Measurements from ENCODE around the gene HLA-DRA. TPM values are rescaled to one million over a fixed set of nuclear protein-coding genes. Genes with fewer than 3 reads are reported as not detected.

Gene HLA-DRA
- polyA plus RNA-seq, 1 of the 3 experiments (the other 2 are of a cell fraction), result 0.10 TPM

DNA sequence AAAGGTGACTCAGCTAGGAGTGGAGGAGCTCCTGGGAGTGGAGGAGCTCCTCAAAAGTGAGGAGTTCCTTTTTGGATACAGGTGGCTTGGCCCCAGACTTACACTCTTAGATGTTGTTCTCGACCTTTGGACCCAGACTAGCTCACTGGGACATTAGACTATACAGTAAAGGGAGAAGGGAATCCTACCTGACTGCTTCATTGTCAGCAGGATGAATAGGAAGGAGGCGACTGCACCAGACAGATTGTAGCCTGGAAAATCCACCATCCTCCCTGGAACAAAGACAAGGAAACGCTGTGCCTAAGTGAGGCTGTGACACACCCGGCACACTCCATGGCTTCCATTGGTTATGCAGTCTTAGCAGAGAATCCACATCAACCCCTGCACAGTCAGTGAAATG is 32.8 kb upstream of the HLA-DRA start, which contains the start of gene BTNL2:
Gene BTNL2 (minus strand): TSS at position 325 of the 400 bp plus-strand sequence. CDS start 58 bp downstream, at position 267.
- H3K4me1 ChIP-seq (ENCODE audit: control insufficient read depth in 1 of 2, insufficient read depth in 2 of 2, low read depth in 1 of 2, low read length in 1 of 2), result no peaks in the 10 kb centered on the region
- no peaks in the 10 kb centered on the region for H3F3A ChIP-seq (replicated peaks; ENCODE audit: insufficient read depth)
- no peaks in the 10 kb centered on the region for H3K36me3 ChIP-seq (replicated peaks in 1 of 2; ENCODE audit: control insufficient read depth in 1 of 2, insufficient read depth in 2 of 2, low read length in 1 of 2)
- no peak within 1 kb of the TSS for H3K27ac ChIP-seq (ENCODE audit: low read depth in 2 of 2, low read length in 1 of 2)
- DNase-seq, result no peak
- H3K9me3 ChIP-seq, result no peaks in the 10 kb centered on the region
- H3K9me2 ChIP-seq, result no peaks in the 10 kb centered on the region
- peaks cover 41% of the 10 kb centered on the region; the same call in 1 of the 2 replicates for H3K27me3 ChIP-seq (ENCODE audit: insufficient read depth)
- H4K20me1 ChIP-seq (ENCODE audit: insufficient read depth), result no peaks in the 10 kb centered on the region
- no peak within 1 kb of the TSS for H3K4me2 ChIP-seq
- 11% methylated on average over 4 of the region's 4 CpGs for WGBS (ENCODE audit: low lambda C conversion rate)
- H2AFZ ChIP-seq (ENCODE audit: low read depth), result no peak within 1 kb of the TSS
- no peak within 1 kb of the TSS for H3K9ac ChIP-seq
- H3K79me2 ChIP-seq (ENCODE audit: insufficient read depth), result no peaks in the 10 kb centered on the region
- H3K4me3 ChIP-seq (ENCODE audit: low read depth in 2 of 2, low read length in 1 of 2), result no peak within 1 kb of the TSS
- CTCF ChIA-PET, result interaction anchor here (0.9 to 1.5 kb wide), 5 partner anchors 8 to 461 kb away, joined by 3 to 7 read pairs (median 4); partner anchors contain the start of gene TAP2
- TF ChIP-seq GATA2 (CRISPR knock-in tag; IDR thresholded peaks at IDR 0.05), result no peak
- POLR2A ChIA-PET, result no interaction called here

DNA sequence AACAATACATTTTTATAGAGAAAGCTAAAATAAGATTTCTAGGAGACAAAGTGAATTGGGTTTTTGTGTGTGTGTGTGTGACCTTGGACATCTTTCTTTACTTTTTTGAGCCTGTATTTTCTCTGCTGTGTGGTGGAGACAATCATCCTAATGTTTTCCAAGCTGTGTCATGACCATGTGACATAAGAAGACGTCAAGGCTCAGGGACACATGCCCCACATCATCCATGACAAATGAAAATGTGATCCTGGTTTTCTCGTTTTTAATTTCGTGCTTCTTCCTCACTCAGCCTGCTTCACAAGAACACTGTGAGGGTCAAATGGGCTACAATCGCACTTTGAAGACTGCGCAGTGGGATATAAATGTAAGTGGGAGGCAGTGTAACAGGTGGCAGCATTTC is 28.8 kb upstream of the HLA-DRA start:
- Histone ChIP-seq H3K27me3 (ENCODE audit: insufficient read depth) (peaks cover 54% of the 10 kb centered on the region), H3K27ac (ENCODE audit: low read depth in 2 of 2, low read length in 1 of 2) (no peak overlapping the region), H4K20me1 (ENCODE audit: insufficient read depth) (no peaks in the 10 kb centered on the region), H3K4me3 (ENCODE audit: low read depth in 2 of 2, low read length in 1 of 2) (no peak overlapping the region), H3K4me1 (ENCODE audit: control insufficient read depth in 1 of 2, insufficient read depth in 2 of 2, low read depth in 1 of 2, low read length in 1 of 2) (no peaks in the 10 kb centered on the region), H3K9me2 (no peaks in the 10 kb centered on the region), H3K9me3 (no peaks in the 10 kb centered on the region), H3K9ac (no peak overlapping the region), H3K36me3 (replicated peaks in 1 of 2; ENCODE audit: control insufficient read depth in 1 of 2, insufficient read depth in 2 of 2, low read length in 1 of 2) (no peaks in the 10 kb centered on the region), H2AFZ (ENCODE audit: low read depth) (no peak overlapping the region), H3K4me2 (no peak overlapping the region), H3K79me2 (ENCODE audit: insufficient read depth) (no peaks in the 10 kb centered on the region), H3F3A (replicated peaks; ENCODE audit: insufficient read depth) (peaks cover 3% of the 10 kb centered on the region)
- ChIA-PET CTCF (no interaction called here), POLR2A (no interaction called here)
- no peak for DNase-seq
- TF ChIP-seq, protein P1, sequence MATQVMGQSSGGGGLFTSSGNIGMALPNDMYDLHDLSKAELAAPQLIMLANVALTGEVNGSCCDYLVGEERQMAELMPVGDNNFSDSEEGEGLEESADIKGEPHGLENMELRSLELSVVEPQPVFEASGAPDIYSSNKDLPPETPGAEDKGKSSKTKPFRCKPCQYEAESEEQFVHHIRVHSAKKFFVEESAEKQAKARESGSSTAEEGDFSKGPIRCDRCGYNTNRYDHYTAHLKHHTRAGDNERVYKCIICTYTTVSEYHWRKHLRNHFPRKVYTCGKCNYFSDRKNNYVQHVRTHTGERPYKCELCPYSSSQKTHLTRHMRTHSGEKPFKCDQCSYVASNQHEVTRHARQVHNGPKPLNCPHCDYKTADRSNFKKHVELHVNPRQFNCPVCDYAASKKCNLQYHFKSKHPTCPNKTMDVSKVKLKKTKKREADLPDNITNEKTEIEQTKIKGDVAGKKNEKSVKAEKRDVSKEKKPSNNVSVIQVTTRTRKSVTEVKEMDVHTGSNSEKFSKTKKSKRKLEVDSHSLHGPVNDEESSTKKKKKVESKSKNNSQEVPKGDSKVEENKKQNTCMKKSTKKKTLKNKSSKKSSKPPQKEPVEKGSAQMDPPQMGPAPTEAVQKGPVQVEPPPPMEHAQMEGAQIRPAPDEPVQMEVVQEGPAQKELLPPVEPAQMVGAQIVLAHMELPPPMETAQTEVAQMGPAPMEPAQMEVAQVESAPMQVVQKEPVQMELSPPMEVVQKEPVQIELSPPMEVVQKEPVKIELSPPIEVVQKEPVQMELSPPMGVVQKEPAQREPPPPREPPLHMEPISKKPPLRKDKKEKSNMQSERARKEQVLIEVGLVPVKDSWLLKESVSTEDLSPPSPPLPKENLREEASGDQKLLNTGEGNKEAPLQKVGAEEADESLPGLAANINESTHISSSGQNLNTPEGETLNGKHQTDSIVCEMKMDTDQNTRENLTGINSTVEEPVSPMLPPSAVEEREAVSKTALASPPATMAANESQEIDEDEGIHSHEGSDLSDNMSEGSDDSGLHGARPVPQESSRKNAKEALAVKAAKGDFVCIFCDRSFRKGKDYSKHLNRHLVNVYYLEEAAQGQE (IDR thresholded peaks at IDR 0.05; ENCODE audit: low read depth, low read length), result no peak
- no peak for TF ChIP-seq RXRA (IDR thresholded peaks at IDR 0.05; ENCODE audit: borderline replicate concordance, low read depth)
- TF ChIP-seq RCOR1 (IDR thresholded peaks at IDR 0.05; ENCODE audit: low read length), result no peak
- TF ChIP-seq JUND (IDR thresholded peaks at IDR 0.05), result no peak
- no peak for TF ChIP-seq FOXM1 (IDR thresholded peaks at IDR 0.05; ENCODE audit: low read depth)
- no peak for TF ChIP-seq TAF1 (IDR thresholded peaks at IDR 0.05; ENCODE audit: borderline replicate concordance, low read depth, low read length)
- TF ChIP-seq, protein P2, sequence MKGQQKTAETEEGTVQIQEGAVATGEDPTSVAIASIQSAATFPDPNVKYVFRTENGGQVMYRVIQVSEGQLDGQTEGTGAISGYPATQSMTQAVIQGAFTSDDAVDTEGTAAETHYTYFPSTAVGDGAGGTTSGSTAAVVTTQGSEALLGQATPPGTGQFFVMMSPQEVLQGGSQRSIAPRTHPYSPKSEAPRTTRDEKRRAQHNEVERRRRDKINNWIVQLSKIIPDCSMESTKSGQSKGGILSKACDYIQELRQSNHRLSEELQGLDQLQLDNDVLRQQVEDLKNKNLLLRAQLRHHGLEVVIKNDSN (IDR thresholded peaks at IDR 0.05; ENCODE audit: borderline replicate concordance, low read depth), result no peak
- TF ChIP-seq EP300 (IDR thresholded peaks at IDR 0.05; ENCODE audit: borderline replicate concordance in 1 of 2, low read depth in 1 of 2, low read length in 1 of 2), result no peak
- TF ChIP-seq EZH2phosphoT487 (IDR thresholded peaks at IDR 0.05; ENCODE audit: borderline replicate concordance, low read depth), result no peak
- TF ChIP-seq, protein P3, sequence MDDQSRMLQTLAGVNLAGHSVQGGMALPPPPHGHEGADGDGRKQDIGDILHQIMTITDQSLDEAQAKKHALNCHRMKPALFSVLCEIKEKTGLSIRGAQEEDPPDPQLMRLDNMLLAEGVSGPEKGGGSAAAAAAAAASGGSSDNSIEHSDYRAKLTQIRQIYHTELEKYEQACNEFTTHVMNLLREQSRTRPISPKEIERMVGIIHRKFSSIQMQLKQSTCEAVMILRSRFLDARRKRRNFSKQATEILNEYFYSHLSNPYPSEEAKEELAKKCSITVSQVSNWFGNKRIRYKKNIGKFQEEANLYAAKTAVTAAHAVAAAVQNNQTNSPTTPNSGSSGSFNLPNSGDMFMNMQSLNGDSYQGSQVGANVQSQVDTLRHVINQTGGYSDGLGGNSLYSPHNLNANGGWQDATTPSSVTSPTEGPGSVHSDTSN (IDR thresholded peaks at IDR 0.05), result no peak
- TF ChIP-seq, protein P4, sequence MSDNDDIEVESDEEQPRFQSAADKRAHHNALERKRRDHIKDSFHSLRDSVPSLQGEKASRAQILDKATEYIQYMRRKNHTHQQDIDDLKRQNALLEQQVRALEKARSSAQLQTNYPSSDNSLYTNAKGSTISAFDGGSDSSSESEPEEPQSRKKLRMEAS (IDR thresholded peaks at IDR 0.05; ENCODE audit: low read depth), result no peak
- no peak for TF ChIP-seq YY1 (IDR thresholded peaks at IDR 0.05; ENCODE audit: low read depth)
- TF ChIP-seq, protein P5, sequence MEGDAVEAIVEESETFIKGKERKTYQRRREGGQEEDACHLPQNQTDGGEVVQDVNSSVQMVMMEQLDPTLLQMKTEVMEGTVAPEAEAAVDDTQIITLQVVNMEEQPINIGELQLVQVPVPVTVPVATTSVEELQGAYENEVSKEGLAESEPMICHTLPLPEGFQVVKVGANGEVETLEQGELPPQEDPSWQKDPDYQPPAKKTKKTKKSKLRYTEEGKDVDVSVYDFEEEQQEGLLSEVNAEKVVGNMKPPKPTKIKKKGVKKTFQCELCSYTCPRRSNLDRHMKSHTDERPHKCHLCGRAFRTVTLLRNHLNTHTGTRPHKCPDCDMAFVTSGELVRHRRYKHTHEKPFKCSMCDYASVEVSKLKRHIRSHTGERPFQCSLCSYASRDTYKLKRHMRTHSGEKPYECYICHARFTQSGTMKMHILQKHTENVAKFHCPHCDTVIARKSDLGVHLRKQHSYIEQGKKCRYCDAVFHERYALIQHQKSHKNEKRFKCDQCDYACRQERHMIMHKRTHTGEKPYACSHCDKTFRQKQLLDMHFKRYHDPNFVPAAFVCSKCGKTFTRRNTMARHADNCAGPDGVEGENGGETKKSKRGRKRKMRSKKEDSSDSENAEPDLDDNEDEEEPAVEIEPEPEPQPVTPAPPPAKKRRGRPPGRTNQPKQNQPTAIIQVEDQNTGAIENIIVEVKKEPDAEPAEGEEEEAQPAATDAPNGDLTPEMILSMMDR (IDR thresholded peaks at IDR 0.05), result no peak
- TF ChIP-seq RAD21 (IDR thresholded peaks at IDR 0.05; ENCODE audit: low read length), result no peak
- 22% methylated on average over 5 of the region's 5 CpGs for WGBS (ENCODE audit: low lambda C conversion rate)

All from SK-N-SH (cell line).